Small intestine (tissue), 7 donors: ENCODE results near the gene HEPACAM2. TPM values are rescaled to one million over a fixed set of nuclear protein-coding genes. Genes with fewer than 3 reads are reported as not detected.

Experiments used
- DNase-seq, 2 donors: peaks; one replicate each; pipeline versions ENCODE4 v3.0.0 to v3.0.0-alpha.2; 2013
- FAIRE-seq: peaks from 2 replicates; lab custom pipeline; 2012; peaks lifted over from hg19 to GRCh38; lab: Jason Lieb, UNC
- H3K27ac ChIP-seq, 3 donors: one replicate each; pipeline ENCODE4 v1.5.1; 2013; ENCODE audit warnings: low read length in 2 of 3, mild to moderate bottlenecking in 2 of 3, control low read depth in 1 of 3, inconsistent platforms in 1 of 3, low read depth in 1 of 3, moderate library complexity in 1 of 3
- H3K27me3 ChIP-seq, 3 donors: one replicate each; pipeline ENCODE4 v1.6.1; 2013; ENCODE audit warnings: low read length in 3 of 3, inconsistent platforms in 1 of 3; ENCODE audit not compliant: control insufficient read depth in 3 of 3, insufficient read depth in 3 of 3
- H3K36me3 ChIP-seq, 3 donors: one replicate each; pipeline ENCODE4 v1.6.1; 2013; ENCODE audit warnings: low read length in 3 of 3, inconsistent platforms in 1 of 3, low read depth in 1 of 3, mild to moderate bottlenecking in 1 of 3, moderate library complexity in 1 of 3; ENCODE audit not compliant: control insufficient read depth in 3 of 3, insufficient read depth in 2 of 3
- H3K4me1 ChIP-seq, 3 donors: one replicate each; pipeline ENCODE4 v1.6.1; 2013; ENCODE audit warnings: low read length in 2 of 3, inconsistent platforms in 1 of 3, low read depth in 1 of 3, mild to moderate bottlenecking in 1 of 3, moderate library complexity in 1 of 3; ENCODE audit not compliant: control insufficient read depth in 3 of 3, insufficient read depth in 2 of 3
- H3K4me3 ChIP-seq, 3 donors: one replicate each; pipeline ENCODE4 v1.5.1; 2013; ENCODE audit warnings: low read length in 3 of 3, control low read depth in 1 of 3, inconsistent platforms in 1 of 3, low read depth in 1 of 3, mild to moderate bottlenecking in 1 of 3, moderate library complexity in 1 of 3
- H3K9me3 ChIP-seq, 2 donors: one replicate each; pipeline ENCODE4 v1.6.1; 2013; ENCODE audit warnings: low read depth in 1 of 2, low read length in 1 of 2; ENCODE audit not compliant: control insufficient read depth in 2 of 2, insufficient read depth in 1 of 2
- WGBS, 3 donors: extraction: QIAGEN DNeasy Blood & Tissue Kit; methylation state at CpG; one replicate each; pipeline ENCODE4 v1.1.7; 2013; 5-methylcytosine and 5-hydroxymethylcytosine counted together
- polyA plus RNA-seq, 4 donors: library from polyadenylated mRNA; stranded (reverse) in 3 of 4; unstranded in 1 of 4; fragments of 200-250 nt in 3 of 4; fragments of 120-200 nt in 1 of 4; gene quantifications; one replicate each; pipeline versions ENCODE4 v1.2.1 to v1.2.3, GENCODE V29; 2013
- donor health status: healthy with polysubstance abuse.
- donor health status: control.
- donor health status: control.
- donor health status: Bipolar disorder and iron deficiency.
- donor health status: healthy.

The HEPACAM2 gene
- polyA plus RNA-seq, 4 donors: 9.2 to 108 (median 14.2) TPM

GRCh38 chr7:93239824-93240223, 13.6 kb upstream of the HEPACAM2 start:
- H3K27ac ChIP-seq: no peak overlapping the region
- no peaks in the 10 kb centered on the region for H3K9me3 ChIP-seq
- peaks cover 0 to 4% (median 0%) of the 10 kb centered on the region in 3 donors for H3K36me3 ChIP-seq
- FAIRE-seq: no peak
- 64 to 83% (median 70%) methylated on average over 4 of the region's 4 CpGs for WGBS, 3 donors
- no peak for DNase-seq
- H3K4me3 ChIP-seq: no peak overlapping the region
- H3K27me3 ChIP-seq: no peaks in the 10 kb centered on the region
- no peaks in the 10 kb centered on the region for H3K4me1 ChIP-seq

GRCh38 chr7:93238748-93239147, 12.5 kb upstream of the HEPACAM2 start:
- whole genome bisulfite sequencing, 3 donors: 79 to 88% (median 87%) methylated on average over 2 of the region's 2 CpGs
- no peak overlapping the region for H3K27ac ChIP-seq

GRCh38 chr7:93238131-93238530, 11.9 kb upstream of the HEPACAM2 start:
- DNase-seq (no peak), FAIRE-seq (no peak)
- Histone ChIP-seq H3K27ac (no peak overlapping the region), H3K4me3 (no peak overlapping the region), H3K9me3 (no peaks in the 10 kb centered on the region), H3K27me3 (no peaks in the 10 kb centered on the region), H3K4me1 (no peaks in the 10 kb centered on the region), H3K36me3 (peaks cover 0 to 3% (median 0%) of the 10 kb centered on the region in 3 donors)
- 89 to 93% (median 89%) methylated on average over 4 of the region's 4 CpGs for WGBS, 3 donors

More at GRCh38 chr7:93238748-93239147, 12.5 kb upstream of the HEPACAM2 start:
- H3K9me3 ChIP-seq: no peaks in the 10 kb centered on the region
- H3K4me1 ChIP-seq: no peaks in the 10 kb centered on the region
- FAIRE-seq (no peak), DNase-seq (no peak)
- H3K36me3 ChIP-seq: peaks cover 0 to 3% (median 0%) of the 10 kb centered on the region in 3 donors
- H3K4me3 ChIP-seq: no peak overlapping the region
- H3K27me3 ChIP-seq: no peaks in the 10 kb centered on the region

- no peak overlapping the region for H3K4me3 ChIP-seq
- FAIRE-seq (no peak), DNase-seq (no peak)
- H3K27me3 ChIP-seq: no peaks in the 10 kb centered on the region
- H3K9me3 ChIP-seq: no peaks in the 10 kb centered on the region
- H3K36me3 ChIP-seq: peaks cover 0 to 2% (median 0%) of the 10 kb centered on the region in 3 donors
- H3K4me1 ChIP-seq: no peaks in the 10 kb centered on the region
- 76 to 82% (median 79%) methylated on average over 2 of the region's 2 CpGs for WGBS, 3 donors
- H3K27ac ChIP-seq: no peak overlapping the region
Observed at GRCh38 chr7:93235541-93235940, 9.3 kb upstream of the HEPACAM2 start.

GRCh38 chr7:93232673-93233018, 6.4 kb upstream of the HEPACAM2 start:
- H3K4me1 ChIP-seq: no peaks in the 10 kb centered on the region
- H3K9me3 ChIP-seq: no peaks in the 10 kb centered on the region
- peak in 1 of 2 donors; percentile 23 for DNase-seq
- peak overlapping the region in 2 of 3 donors; percentile 8 to 38 for H3K27ac ChIP-seq
- no peaks in the 10 kb centered on the region for H3K36me3 ChIP-seq
- H3K4me3 ChIP-seq: peak overlapping the region; percentile 55 to 63 (median 61)
- no peak for FAIRE-seq
- WGBS, 3 donors: 0 to 1% (median 1%) methylated on average over 8 of the region's 8 CpGs
- no peaks in the 10 kb centered on the region for H3K27me3 ChIP-seq

- FAIRE-seq (no peak), DNase-seq (peak; percentile 98 to 99)
- peak within 1 kb of the TSS; percentile 55 to 63 (median 61) for H3K4me3 ChIP-seq
- no peaks in the 10 kb centered on the region for H3K36me3 ChIP-seq
- peak within 1 kb of the TSS; percentile 64 to 91 (median 82) for H3K27ac ChIP-seq
- WGBS, 3 donors: 0% methylated on average over 40 of the region's 40 CpGs
- H3K27me3 ChIP-seq: peaks cover 0 to under 1% (median 0%) of the 10 kb centered on the region in 3 donors
- no peaks in the 10 kb centered on the region for H3K4me1 ChIP-seq
- no peaks in the 10 kb centered on the region for H3K9me3 ChIP-seq
Observed at GRCh38 chr7:93231799-93232672, 5.8 kb upstream of the HEPACAM2 start, which contains the start of gene VPS50. TSS of gene VPS50 (plus strand) at chr7:93232366. CDS start at chr7:93232468, 102 bp downstream.

GRCh38 chr7:93231259-93231658, 5.0 kb upstream of the HEPACAM2 start:
- no peaks in the 10 kb centered on the region for H3K9me3 ChIP-seq
- H3K4me1 ChIP-seq: no peaks in the 10 kb centered on the region
- peak overlapping the region in 2 of 3 donors; percentile 64 to 91 for H3K27ac ChIP-seq
- H3K27me3 ChIP-seq: peaks cover 0 to 2% (median 0%) of the 10 kb centered on the region in 3 donors
- DNase-seq (no peak), FAIRE-seq (no peak)
- peak overlapping the region in 2 of 3 donors; percentile 61 to 63 for H3K4me3 ChIP-seq
- H3K36me3 ChIP-seq: no peaks in the 10 kb centered on the region
- WGBS, 3 donors: 9 to 29% (median 19%) methylated on average over 5 of the region's 5 CpGs

GRCh38 chr7:93228302-93228701, 2.0 kb upstream of the HEPACAM2 start:
- no peak overlapping the region for H3K27ac ChIP-seq
- peak; percentile 72 for FAIRE-seq
- H3K27me3 ChIP-seq: peaks cover 0 to 2% (median 0%) of the 10 kb centered on the region in 3 donors
- no peaks in the 10 kb centered on the region for H3K36me3 ChIP-seq
- WGBS, 3 donors: 0 to 2% (median 1%) methylated on average over 2 of the region's 2 CpGs
- H3K9me3 ChIP-seq: no peaks in the 10 kb centered on the region
- H3K4me3 ChIP-seq: no peak overlapping the region
- peak; percentile 65 to 72 for DNase-seq
- H3K4me1 ChIP-seq: no peaks in the 10 kb centered on the region
